ENCODE results near the gene EFEMP2. TPM values are rescaled to one million over a fixed set of nuclear protein-coding genes. Genes with fewer than 3 reads are reported as not detected.
A peak's percentile ranks its signal among the peaks of the same experiment; 100 is the strongest.

The EFEMP2 gene
- total RNA-seq, 2 donors from 2014 or later: 111 to 131 TPM

DNA sequence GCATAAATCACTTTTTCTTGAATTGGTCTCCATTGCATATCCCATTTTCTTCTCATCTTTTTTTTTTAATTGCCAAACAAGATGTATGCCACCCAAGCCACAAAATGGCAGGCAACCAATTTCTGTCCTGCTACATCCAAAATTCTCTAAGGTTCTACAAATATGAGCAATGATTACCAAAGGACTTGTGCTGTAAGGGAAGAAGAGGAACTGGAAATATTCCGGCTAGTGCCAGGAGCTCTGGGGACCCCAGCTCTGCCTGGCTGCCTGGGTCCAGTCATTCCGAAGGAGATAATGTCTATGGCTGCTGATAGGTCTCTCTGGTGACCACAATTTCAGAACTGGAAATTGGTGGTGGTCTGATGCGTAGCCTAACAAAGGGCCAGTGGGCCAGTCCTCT, 55.9 kb downstream of the EFEMP2 start:
- intact Hi-C loops (cut with DNase I): loop anchor here in 1 of 2 donors (2.0 to 5.0 kb wide), 2 partner anchors 36 to 109 kb away; partner anchors contain the start of gene AP5B1
- DNase-seq (ENCODE audit: low spot score): peak; percentile 14

Other genes with a start within 250 kb of the EFEMP2 start
- 10 to 100 TPM; 62.9 to 64.2 TPM for gene SIPA1, start 234.7 kb downstream of the EFEMP2 start, total RNA-seq
- 10 to 100 TPM; 57.6 to 80.8 TPM for gene RELA, start 209.9 kb downstream of the EFEMP2 start, total RNA-seq
- 10 to 100 TPM; 62.3 to 65.0 TPM for gene KAT5, start 160.5 kb downstream of the EFEMP2 start, total RNA-seq
- 10 to 100 TPM; 43.7 to 45.0 TPM for gene RNASEH2C, start 152.0 kb downstream of the EFEMP2 start, total RNA-seq
- gene AP5B1, start 91.8 kb downstream of the EFEMP2 start, total RNA-seq: 10 to 100 TPM; 10.7 to 15.3 TPM
- not detected for gene OVOL1, start 85.7 kb downstream of the EFEMP2 start, total RNA-seq
- under 1 TPM; 0.52 to 0.65 TPM for gene SNX32, start 38.8 kb downstream of the EFEMP2 start, total RNA-seq
- 100 to 1,000 TPM; 697 to 707 TPM for gene CFL1, start 14.6 kb downstream of the EFEMP2 start, total RNA-seq
- 10 to 100 TPM; 41.8 to 48.2 TPM for gene MUS81, start 12.4 kb downstream of the EFEMP2 start, total RNA-seq
- gene CTSW, start 7.0 kb upstream of the EFEMP2 start, total RNA-seq: 1 to 10 TPM; 1.4 to 1.8 TPM
- gene FIBP, start 15.7 kb upstream of the EFEMP2 start, total RNA-seq: 10 to 100 TPM; 39.7 to 40.8 TPM
- 10 to 100 TPM; 31.8 to 36.7 TPM for gene CCDC85B, start 17.9 kb upstream of the EFEMP2 start, total RNA-seq
- gene FOSL1, start 27.6 kb upstream of the EFEMP2 start, total RNA-seq: 10 to 100 TPM in 1 of 2 donors, 1 to 10 TPM in 1; 7.4 to 38.7 TPM
- gene C11orf68, start 46.3 kb upstream of the EFEMP2 start, total RNA-seq: 10 to 100 TPM; 35.7 to 36.0 TPM
- 10 to 100 TPM; 76.0 to 92.2 TPM for gene DRAP1, start 46.6 kb upstream of the EFEMP2 start, total RNA-seq
- gene TSGA10IP, start 72.7 kb upstream of the EFEMP2 start, total RNA-seq: not detected
- gene SART1, start 88.9 kb upstream of the EFEMP2 start, total RNA-seq: 10 to 100 TPM; 41.1 to 46.2 TPM
- 10 to 100 TPM; 24.8 to 24.9 TPM for gene EIF1AD, start 129.4 kb upstream of the EFEMP2 start, total RNA-seq
- gene BANF1, start 129.7 kb upstream of the EFEMP2 start, total RNA-seq: 100 to 1,000 TPM; 115 to 119 TPM
- gene CST6, start 139.2 kb upstream of the EFEMP2 start, total RNA-seq: under 1 TPM in 1 of 2 donors, not detected in 1; 0.56 TPM
- gene CATSPER1, start 153.7 kb upstream of the EFEMP2 start, total RNA-seq: 1 to 10 TPM in 1 of 2 donors, under 1 TPM in 1; 0.24 to 1.1 TPM
- gene GAL3ST3, start 176.4 kb upstream of the EFEMP2 start, total RNA-seq: 1 to 10 TPM in 1 of 2 donors, under 1 TPM in 1; 0.74 to 1.2 TPM
- 100 to 1,000 TPM; 117 to 140 TPM for gene SF3B2, start 179.6 kb upstream of the EFEMP2 start, total RNA-seq
- 10 to 100 TPM; 65.1 to 84.1 TPM for gene PACS1, start 197.5 kb upstream of the EFEMP2 start, total RNA-seq